CD4-positive, alpha-beta T cell treated with Interleukin-12 subunit alpha and Interleukin-12 subunit beta, for 1 hour (primary cell): ENCODE data around the gene SPOCK2.

Experiments
- DNase-seq: peaks from one replicate; pipeline ENCODE4 v3.0.0-alpha.2; 2020

SPOCK2 gene

GRCh38 chr10:72086466-72087391 lies 1.6 kb downstream of the SPOCK2 start:
- peak; percentile 81 for DNase-seq

- no peak for DNase-seq
These were observed 2.4 kb downstream of the SPOCK2 start for GRCh38 chr10:72085864-72086465.

- DNase-seq, result no peak
These were observed 3.2 kb downstream of the SPOCK2 start for GRCh38 chr10:72085166-72085565.

GRCh38 chr10:72083790-72084459 lies 4.4 kb downstream of the SPOCK2 start:
- peak; percentile 75 for DNase-seq

GRCh38 chr10:72082856-72083789 lies 5.2 kb downstream of the SPOCK2 start:
- DNase-seq, result no peak

- no peak for DNase-seq
These were observed 6.4 kb downstream of the SPOCK2 start for GRCh38 chr10:72081772-72082590.

- DNase-seq, result no peak
These were observed 7.1 kb downstream of the SPOCK2 start for GRCh38 chr10:72081210-72081609.

GRCh38 chr10:72080042-72080975 lies 8.0 kb downstream of the SPOCK2 start:
- DNase-seq, result no peak

GRCh38 chr10:72079356-72079755 lies 9.0 kb downstream of the SPOCK2 start:
- DNase-seq, result peak; percentile 83

- DNase-seq, result no peak
These were observed 10.9 kb downstream of the SPOCK2 start for GRCh38 chr10:72077275-72077990.

- no peak for DNase-seq
These were observed 11.6 kb downstream of the SPOCK2 start for GRCh38 chr10:72076756-72077155.

GRCh38 chr10:72075376-72076115 lies 12.8 kb downstream of the SPOCK2 start:
- no peak for DNase-seq

GRCh38 chr10:72074574-72075375 lies 13.6 kb downstream of the SPOCK2 start:
- no peak for DNase-seq

- DNase-seq, result no peak
These were observed 14.4 kb downstream of the SPOCK2 start for GRCh38 chr10:72073708-72074573.

GRCh38 chr10:72072639-72073038 lies 15.7 kb downstream of the SPOCK2 start:
- DNase-seq, result no peak

- DNase-seq, result no peak
These were observed 16.3 kb downstream of the SPOCK2 start for GRCh38 chr10:72072046-72072445.
